HG03196 (cell line): Measurements from ENCODE around the gene DNAH17.

Experiments
- ATAC-seq: cut with Tn5 transposase; IDR thresholded peaks from one replicate; pipeline ENCODE4 v1.9.1; 2021; ENCODE audit not compliant: unreplicated experiment

Gene DNAH17

DNA sequence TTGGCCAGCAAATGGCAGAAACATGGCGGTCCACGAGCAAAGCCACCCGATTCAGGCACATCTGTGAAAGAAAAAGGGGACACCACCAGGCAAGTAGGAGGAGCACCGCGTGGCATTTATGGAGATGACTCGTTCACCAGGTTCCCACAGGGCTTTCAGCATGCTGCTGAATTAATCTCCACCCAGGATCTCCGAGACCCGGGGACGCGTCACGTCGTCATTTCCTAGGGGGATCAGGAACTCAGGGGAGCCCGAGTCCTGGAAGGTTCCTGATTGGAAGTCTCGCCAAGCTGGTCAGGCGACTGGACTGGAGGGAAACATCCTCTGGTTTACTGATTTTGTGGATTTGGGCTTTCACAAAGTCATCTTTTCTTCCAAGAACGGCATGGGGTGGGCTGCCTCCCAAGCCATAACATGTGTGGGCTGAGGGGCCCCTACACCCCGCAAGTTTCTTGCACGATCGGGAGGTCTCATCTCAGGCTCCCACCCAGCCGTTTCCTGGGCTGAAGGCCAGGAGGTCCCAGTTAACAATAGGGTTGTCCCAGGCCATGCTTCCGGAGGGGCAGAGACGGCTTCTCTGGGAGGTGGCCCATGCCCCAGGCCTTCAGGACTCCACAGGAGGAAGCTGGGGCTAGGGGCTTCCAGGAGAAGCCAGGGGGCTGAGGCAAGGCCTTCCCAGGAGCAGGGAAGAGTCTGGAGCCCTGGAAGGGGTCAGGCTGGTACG is 645 bp downstream of the DNAH17 start:
- no peak for ATAC-seq

DNA sequence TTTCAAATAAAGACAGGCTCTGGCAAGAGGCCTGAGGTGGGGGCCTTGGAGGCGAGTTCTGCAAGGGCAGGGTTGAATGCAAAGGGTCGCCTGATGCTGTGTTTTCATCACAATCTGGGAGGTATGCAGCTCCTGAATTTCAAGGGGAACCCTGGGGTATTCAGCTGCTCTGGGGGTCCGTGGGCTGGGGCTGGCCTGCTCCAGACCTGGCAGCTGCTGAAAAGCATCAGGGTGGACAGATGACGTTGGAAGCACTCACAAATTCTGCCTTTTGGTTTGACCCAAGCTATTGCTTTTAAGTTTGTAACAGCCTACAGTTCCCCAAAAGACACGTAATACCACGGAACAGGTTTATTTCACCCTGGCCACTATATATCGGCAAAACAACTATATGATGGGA is 1.3 kb downstream of the DNAH17 start:
- no peak for ATAC-seq

DNA sequence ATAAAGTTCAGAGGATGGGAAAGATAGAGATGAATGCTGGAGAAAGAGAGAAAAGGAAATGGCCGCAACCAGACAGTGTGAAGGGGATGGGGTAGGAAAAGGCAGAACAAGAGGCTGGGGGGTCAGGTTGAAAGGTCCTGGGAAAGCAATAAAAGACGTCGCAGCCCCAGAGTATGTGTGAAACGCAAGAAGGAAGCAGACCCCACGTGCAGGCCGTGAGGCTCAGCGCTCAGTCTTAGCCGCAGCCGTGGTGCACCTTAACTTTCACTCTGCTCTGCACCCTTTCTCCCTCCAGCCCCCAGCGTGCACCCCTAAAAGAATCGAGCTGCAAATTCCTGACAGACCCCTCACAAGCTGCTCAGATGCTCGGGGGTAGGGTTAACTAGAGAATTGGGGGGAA is 1.9 kb downstream of the DNAH17 start:
- ATAC-seq = no peak

DNA sequence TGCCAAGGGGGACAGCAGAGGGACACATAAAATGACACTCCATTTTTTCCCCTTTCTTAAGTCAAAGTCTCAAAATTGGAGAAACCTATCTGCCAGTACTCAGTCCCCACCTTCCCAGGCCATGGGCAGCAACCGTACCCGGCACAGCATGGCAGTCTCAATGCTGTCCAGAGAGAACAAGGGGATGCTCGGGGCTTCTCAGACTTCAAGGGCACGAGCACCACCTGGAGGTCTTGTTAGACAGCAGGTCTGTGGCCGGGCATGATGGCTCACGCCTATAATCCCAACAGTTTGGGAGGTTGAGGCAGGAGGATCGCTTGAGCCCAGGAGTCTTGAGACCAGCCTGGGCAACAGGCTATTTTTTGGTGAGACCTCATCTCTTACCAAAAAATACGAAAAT is 3.2 kb downstream of the DNAH17 start:
- no peak for ATAC-seq

DNA sequence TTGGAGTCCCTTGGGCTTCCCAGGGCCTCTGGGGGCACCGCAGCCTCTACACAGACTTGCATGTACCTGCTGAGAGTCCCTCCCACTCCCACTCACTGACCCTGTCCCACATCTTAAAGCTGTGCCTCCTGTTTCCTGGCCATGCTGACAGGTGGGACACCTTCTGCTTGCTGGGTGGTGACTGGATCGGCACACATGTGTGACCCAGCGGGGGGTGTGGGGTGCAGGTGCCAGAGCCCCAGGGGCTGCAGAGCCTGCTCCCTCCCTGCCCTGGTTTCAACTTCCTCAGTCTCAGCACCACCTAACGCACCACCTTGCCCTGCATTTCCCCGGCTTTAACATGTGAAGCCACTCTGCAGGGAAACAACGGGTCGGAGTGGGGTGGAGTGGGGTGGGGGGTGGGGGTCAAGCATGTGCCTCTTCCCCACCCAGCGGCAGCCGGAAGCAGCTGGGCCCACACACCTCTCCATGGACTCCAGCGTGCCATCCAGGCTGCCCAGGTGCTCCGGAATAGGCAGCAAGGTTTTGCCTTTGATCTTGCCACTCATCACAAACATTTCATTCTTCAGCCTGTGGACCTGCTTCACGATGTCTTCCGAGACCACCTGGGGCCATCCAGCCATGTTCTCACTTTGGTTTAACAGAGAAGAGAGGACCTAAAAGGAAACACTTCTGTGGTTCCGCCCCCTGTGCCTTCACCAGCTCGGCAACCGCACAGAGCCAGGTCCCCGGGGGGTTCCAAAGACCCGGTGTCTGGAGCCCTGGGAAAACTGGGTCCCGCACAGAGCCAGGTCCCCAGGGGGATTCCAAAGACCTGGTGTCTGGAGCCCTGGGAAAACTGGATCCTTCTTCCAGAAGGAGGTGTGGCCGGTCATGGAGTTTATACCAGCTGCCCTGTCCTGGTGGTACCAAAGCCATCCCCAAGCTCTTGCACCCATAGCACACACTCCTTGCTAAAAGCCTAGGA is 4.7 kb downstream of the DNAH17 start:
- ATAC-seq = no peak

DNA sequence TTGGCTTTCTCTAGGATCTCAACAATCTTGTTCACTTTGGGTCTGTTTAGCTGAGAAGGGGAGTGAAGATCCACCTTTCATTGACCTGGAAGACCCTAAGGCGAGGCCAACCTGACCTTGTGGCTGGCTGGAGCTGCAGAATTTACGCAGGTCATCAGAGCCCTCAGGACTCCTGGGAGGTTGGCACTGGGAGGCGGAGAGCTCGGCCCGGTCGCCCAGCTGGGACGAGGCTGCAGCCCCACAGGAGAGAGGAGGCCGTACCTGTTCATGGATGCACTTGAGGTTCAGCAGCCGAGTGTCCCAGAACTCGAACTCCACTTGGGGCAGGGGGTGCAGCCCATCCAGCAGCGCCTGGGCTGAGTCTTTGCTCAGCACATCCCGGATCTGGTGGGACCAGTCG is 5.9 kb downstream of the DNAH17 start:
- ATAC-seq = no peak

DNA sequence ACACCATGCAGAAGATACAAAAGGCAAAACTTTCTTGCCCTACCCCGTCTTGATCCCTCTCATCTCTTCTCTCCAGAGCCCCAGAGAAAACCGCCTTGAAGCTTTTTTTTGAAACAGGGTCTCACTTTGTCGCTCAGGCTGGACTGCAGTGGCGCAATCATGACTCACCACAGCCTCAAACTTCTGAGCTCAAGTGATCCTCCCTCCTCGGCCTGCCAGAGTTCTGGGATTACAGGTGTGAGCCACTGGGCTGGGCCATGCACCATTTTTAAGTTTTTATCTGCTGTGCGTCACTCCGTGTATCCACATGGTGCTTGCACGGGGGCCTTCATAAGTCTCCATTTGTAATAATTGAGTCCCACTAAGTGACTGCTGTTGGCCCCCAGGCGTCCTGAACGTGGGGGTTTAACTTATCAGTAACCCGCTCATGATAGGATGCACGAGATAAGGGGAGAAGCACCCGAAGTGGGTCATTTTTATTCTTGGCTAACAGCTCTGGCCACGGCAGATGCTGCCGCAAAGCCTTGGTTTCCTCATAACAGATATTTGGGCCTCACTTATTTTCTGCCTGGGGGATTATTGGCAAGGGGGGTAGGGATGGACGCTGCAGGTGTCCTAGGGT is 8.6 kb downstream of the DNAH17 start:
- no peak for ATAC-seq

DNA sequence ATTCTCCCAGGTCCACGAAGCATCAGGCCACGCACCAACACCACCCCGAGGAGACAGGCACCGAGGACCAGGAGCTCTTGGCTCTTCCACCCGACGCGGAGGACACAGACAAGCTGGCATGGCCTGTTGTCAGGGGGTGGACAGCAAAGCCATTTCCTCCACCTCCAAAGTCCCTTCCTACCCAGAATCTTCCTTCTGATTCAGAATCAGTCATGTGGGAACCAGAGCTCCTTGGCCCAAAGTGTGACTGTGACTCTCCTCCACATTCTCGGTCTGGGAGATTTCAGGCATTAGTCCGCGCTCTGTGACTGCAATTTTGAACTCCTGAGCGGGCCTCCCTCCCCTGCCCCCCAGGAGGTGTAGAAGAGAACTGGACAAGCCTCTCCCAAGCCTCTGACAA is 9.2 kb downstream of the DNAH17 start:
- ATAC-seq = no peak

DNA sequence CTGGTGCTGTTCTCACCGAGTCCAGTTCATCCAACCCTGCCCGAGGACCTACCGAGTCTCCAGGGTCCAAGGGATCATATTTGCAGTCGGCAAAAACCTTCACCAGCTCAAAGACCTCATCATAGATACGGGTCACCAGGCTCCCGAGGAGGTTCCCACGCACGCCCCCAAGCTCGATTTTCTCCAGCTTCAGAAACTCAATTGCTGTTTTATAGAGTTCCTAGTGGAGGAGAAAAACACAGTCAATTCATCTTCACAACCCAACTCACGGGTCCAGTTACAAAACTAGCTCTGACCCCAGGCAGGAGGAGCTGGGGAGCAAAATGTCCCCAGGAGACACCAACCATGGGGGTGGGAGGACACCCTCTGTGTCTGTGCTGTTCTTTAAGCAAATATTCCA is 10.2 kb downstream of the DNAH17 start:
- ATAC-seq = no peak

DNA sequence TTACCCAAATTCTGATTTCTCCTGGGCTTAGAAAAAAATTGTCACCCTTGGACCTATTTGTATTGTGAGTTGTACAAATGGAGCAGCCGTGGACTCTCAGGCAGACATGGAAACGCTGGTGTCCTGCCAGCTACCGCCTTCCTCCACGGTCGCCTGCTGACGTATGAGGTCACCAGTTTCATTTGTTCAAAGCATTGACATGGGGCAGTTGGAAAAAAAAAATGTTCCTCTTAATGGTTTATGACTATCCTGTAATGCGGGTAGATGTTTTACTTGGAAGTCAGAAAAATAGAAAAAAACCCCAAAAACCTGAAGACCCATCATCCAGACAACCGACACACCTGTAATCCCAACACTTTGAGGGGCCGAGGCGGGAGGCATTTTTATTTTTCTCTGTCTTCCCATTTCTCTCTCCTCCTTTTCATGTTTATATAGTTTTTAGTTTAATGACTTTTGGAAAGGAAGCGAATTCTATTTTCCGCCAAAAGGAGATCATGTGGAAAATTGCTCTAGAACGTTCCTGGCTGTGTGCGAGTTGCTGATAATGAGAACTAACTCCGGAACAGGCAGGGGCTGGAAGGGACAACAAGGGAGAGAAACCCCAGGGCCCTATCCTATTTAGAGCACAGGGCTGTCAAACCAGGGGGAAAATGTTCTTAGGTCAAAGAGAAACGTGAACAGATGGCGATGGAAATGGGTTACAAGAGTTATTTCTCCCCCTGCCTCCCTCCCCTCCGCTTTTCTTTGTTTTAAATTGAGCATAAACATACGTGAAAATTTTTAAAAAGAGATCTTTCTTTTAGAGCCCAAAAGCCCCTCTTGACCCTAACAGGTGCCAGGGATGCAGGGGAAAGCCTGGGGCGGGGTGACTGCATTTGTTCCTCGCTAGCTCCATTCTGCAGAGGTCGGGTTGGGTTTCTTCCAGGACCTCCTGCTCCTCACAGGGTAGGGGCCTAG is 13.7 kb downstream of the DNAH17 start:
- ATAC-seq = no peak

DNA sequence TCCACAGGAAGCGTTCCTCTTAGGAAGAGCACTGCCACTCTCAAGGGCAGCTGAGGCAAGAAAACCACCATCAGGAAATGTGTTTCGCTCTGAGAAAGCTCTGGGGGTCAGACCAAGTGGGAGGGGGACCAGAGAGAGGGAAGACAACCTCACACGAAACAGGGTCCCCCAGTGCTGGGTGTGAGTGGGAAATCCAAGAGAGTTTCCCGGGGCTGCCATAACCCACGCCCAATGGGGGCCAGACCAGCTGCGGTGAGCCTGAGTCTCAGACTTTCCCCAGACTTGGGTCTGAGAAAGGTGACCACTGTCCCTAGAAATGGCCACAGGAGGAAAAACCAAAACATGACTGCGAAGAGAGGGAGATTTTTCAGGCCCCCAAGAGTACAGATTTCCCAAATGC is 14.5 kb downstream of the DNAH17 start:
- no peak for ATAC-seq

DNA sequence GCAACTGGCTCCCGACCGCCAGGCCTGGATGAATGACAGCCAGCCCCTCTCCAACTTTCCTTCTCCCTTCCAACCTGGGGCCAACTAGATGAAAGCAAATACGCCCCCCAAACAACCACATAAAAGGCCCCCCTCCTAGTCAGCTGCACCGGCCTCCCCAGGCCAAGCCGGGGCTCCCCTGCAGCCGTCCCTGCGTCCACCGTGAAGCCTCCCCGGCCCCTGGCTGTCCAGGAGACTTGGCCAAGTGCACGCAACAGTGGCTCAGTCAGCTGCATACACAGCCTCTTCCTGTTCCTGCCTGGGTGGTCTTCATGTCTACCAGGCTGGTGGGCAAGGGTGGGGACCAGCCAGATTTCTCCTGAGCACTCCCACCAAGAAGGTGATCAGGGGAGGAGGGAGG is 16.0 kb downstream of the DNAH17 start:
- no peak for ATAC-seq

DNA sequence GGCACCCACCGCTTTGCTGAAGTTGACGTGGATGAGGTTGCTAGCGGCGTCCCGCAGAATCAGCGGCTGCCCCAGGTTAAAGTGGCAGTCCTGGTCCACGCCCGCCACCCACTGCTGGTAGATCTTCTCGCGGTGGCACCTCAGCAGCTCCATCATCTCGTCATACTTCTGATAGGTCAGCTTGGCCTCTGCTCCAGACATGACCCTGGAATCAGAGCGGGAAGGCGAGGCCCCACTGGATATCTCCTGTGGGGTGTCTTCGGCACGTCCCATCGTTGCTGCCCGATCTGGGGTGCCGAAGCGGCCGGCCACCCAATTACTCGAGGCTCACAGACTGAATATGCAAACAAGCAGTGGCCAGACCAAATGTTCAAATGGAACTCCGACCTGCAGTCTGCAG is 16.5 kb downstream of the DNAH17 start:
- no peak for ATAC-seq

DNA sequence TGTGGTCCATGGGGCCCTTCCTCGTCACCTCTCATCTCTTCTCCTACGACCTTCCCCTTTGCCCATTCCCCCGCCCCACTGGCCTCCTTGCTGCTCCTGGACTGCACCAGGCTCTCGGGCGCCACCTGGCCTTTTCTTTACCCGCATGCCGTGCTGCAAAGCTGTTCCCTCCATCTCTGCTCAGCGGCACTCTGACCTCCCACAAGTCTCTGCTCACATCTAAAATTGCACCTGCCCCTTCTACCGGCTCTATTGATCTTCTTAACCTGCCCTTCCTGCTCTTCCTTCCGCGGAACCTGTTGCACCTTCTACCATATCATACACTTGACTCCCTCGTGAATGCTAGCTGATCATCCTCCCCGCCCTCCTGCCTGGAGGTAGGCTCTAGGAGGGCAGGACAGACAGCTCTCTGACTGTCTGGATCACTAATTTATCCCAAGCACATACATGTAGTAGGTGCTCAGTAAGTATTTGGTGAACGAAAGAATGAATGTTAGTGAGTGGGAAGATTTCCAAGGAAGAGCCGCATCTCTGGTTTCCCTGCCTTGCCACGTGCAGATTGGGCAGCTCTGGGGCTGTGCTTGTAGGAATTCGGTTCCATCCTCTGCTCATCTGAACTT is 17.3 kb downstream of the DNAH17 start:
- no peak for ATAC-seq

DNA sequence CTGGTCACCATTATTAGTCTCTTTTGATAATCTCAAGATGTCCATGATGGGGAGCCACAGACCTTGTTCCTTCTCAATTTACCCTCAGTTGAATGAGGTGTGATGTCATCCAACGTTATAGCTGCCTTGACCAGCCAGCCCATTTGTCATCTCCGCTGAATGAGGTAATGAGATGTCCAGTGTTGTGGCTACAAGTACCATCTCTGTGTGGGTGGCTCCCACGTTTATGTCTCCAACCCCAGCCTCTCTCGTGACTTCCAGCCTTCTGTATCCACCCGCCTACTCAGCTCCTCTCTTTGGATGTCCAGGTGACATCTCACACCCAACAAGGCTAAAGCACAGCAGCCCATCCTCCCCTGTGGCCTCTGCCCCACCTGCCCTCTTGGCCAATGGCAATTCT is 18.2 kb downstream of the DNAH17 start:
- ATAC-seq = no peak

DNA sequence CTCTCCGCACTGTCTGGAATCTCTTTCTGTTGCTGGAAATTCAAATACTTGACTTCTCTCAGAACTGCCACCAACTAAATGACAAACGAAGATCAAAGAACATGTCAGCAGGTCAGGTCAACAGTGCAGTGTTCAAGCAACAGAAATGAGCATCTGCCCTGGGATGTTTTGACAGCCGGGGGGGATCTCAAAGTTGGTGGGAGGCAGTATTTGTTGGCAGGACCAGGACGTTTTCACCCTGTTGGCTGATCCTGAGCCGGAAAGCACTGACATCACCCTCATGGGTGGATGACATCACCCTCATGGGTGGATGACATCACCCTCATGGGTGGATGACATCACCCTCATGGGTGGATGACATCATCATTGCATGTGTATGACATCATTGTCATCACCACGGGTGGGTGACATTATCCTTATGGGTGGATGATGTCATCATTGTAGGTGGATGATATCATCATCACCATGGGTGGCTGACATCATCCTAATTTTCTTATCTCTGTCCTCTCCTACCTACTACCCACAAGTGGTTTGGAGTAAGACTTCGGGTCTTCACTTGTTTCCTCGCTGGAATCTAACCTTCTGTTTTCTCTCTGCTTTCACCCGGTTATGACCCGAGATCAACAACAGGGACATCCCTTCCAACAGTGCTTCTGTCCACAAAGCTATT is 18.9 kb downstream of the DNAH17 start:
- no peak for ATAC-seq

DNA sequence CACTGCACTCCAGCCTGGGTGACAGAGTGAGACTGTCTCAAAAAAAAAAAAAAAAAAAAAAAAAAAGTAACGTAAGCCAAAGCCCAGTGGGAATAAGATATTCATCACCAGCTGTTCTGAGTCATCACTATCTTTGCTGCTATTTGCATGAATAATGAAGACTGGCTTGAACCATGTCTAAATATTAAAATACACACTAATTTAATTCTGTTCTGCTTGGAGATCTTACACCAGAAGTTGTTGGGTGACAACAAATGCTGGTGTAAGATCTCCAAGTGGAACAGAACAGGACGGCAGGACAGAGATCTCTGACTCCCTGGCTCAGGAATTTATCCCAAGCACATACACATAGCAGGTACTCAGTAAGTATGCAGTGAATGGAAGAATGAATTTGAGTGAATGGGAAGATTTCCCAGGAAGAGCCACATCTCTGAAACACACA is 19.6 kb downstream of the DNAH17 start:
- ATAC-seq = no peak

DNA sequence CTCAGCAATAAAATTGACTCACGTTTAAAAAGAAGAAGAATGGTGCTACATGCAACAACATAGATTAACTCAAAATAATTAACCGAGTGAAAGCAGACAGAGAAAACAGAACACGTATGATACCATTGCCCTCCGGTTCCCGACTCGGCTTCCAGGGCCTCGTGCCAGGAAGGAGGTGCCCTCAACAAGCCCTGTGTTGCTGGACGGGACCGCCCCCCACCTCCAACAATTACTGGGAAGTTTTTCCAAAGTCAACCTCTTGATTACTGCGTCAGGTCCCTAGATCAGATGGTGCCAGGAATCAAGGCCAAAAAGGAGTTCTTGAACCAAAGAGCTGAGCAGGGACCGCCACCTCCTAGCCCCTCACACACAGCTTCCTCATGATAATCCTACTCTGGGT is 20.4 kb downstream of the DNAH17 start:
- no peak for ATAC-seq

DNA sequence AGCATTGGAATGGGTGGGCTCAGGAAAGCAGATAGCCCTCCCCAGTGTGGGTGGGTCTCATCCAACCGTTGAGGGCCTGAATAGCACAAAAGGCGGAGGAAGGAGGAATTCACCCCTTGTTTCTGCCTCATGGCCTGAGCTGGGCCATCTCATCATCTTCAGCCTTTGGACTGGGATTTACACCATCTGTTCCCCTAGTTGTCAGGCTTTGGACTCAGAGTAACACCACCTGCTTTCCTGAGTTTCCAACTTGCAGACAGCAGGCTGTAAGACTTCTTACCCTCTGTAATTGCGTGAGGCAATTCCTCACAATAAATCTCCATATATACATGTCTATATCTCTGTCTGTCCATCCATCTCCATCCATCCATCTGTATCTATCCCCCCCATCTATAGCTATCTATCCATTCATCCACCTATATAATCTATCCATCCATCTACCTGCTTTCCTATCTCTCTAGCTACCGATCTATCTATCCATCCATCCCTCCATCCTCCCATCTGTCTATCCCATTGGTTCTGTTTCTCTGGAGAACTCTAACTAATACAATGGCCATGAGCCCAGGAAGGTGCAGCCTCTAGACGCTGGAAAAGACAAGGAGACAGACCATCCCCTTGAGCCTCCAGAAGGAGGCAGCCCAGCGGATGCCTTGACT is 21.3 kb downstream of the DNAH17 start:
- ATAC-seq = no peak
